GM03348 (cell line): ENCODE results near the gene ARFIP2.
A peak's percentile ranks its signal among the peaks of the same experiment; 100 is the strongest.

Experiments
- DNase-seq: peaks from one replicate; pipeline ENCODE4 v3.0.0; 2012; ENCODE audit warnings: low spot score

The ARFIP2 gene

GRCh38 chr11:6482441-6482840 is 1.3 kb upstream of the ARFIP2 start:
- DNase-seq: no peak

GRCh38 chr11:6481924-6482275 is 769 bp upstream of the ARFIP2 start:
- DNase-seq: no peak

- DNase-seq: no peak
These were observed 724 bp downstream of the ARFIP2 start for GRCh38 chr11:6480299-6480914.

GRCh38 chr11:6476571-6476970 is 4.6 kb downstream of the ARFIP2 start:
- DNase-seq: no peak

- no peak for DNase-seq
These were observed 5.2 kb downstream of the ARFIP2 start for GRCh38 chr11:6475936-6476335.

GRCh38 chr11:6474806-6475500 is 6.2 kb downstream of the ARFIP2 start:
- DNase-seq: no peak

- no peak for DNase-seq
These were observed 6.7 kb downstream of the ARFIP2 start for GRCh38 chr11:6474413-6474792.

GRCh38 chr11:6473451-6474412 is 7.4 kb downstream of the ARFIP2 start, which contains the start of gene TRIM3:
Gene TRIM3 (minus strand): TSS chr11:6473941. CDS start chr11:6465695, 8,246 bp downstream.
- peak; percentile 100 for DNase-seq

- no peak for DNase-seq
These were observed 8.2 kb downstream of the ARFIP2 start for GRCh38 chr11:6472934-6473333.

GRCh38 chr11:6469599-6469998 is 11.5 kb downstream of the ARFIP2 start:
- no peak for DNase-seq

GRCh38 chr11:6468712-6469495 is 12.2 kb downstream of the ARFIP2 start:
- peak; percentile 53 for DNase-seq

- no peak for DNase-seq
These were observed 22.1 kb downstream of the ARFIP2 start for GRCh38 chr11:6459099-6459450.

- no peak for DNase-seq
These were observed 22.6 kb downstream of the ARFIP2 start for GRCh38 chr11:6458352-6459098.

GRCh38 chr11:6457581-6458320 is 23.4 kb downstream of the ARFIP2 start:
- DNase-seq: no peak

GRCh38 chr11:6456361-6457073 is 24.6 kb downstream of the ARFIP2 start:
- DNase-seq: no peak

- DNase-seq: no peak
These were observed 26.1 kb downstream of the ARFIP2 start for GRCh38 chr11:6455070-6455469.

GRCh38 chr11:6453152-6453551 is 28.0 kb downstream of the ARFIP2 start:
- no peak for DNase-seq

GRCh38 chr11:6452219-6452618 is 28.9 kb downstream of the ARFIP2 start:
- DNase-seq: no peak

- no peak for DNase-seq
These were observed 32.6 kb downstream of the ARFIP2 start for GRCh38 chr11:6448574-6448973.
